ENCODE results near the gene NSD2.
"Not testable (repeated sequence)": the region's sequence is repeated elsewhere in the genome, so short reads cannot be mapped to it uniquely, and the experiment has no call there.

Gene NSD2

DNA sequence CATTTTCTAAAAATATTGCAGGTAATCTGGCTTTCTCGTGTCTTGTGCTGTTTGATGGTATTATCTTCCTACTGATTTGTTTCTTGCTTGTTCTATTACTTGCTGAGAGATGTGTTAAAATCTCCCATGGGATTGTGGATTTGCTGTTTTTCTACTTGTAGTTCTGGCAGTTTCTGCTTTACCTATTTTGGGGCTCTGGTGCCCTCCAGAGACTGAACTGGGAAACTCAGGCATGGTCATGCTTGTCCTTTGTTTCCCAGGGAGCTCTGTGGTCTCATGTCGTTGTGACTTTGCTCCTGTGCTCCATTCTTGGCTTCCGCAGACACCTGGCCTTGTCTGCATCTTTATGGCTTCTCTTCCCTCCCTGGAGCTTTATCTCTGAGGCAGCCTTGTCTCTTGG is 39.5 kb downstream of the NSD2 start:
- TF ChIP-seq, protein P1, sequence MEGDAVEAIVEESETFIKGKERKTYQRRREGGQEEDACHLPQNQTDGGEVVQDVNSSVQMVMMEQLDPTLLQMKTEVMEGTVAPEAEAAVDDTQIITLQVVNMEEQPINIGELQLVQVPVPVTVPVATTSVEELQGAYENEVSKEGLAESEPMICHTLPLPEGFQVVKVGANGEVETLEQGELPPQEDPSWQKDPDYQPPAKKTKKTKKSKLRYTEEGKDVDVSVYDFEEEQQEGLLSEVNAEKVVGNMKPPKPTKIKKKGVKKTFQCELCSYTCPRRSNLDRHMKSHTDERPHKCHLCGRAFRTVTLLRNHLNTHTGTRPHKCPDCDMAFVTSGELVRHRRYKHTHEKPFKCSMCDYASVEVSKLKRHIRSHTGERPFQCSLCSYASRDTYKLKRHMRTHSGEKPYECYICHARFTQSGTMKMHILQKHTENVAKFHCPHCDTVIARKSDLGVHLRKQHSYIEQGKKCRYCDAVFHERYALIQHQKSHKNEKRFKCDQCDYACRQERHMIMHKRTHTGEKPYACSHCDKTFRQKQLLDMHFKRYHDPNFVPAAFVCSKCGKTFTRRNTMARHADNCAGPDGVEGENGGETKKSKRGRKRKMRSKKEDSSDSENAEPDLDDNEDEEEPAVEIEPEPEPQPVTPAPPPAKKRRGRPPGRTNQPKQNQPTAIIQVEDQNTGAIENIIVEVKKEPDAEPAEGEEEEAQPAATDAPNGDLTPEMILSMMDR (IDR thresholded peaks at IDR 0.05; ENCODE audit: insufficient read depth, low read length, missing control alignments) = peak; percentile 69
- DNase-seq (ENCODE audit: low read depth, low spot score) = peak; percentile 12
- ChIA-PET CTCF (interaction anchor here (0.7 to 6.5 kb wide), 31 partner anchors 9 to 217 kb away, joined by 3 to 134 read pairs (median 6); partner anchors contain the start of gene FGFR3), POLR2A (no interaction called here)
- no peak overlapping the region for H3K4me3 ChIP-seq (ENCODE audit: low read depth, low read length)

DNA sequence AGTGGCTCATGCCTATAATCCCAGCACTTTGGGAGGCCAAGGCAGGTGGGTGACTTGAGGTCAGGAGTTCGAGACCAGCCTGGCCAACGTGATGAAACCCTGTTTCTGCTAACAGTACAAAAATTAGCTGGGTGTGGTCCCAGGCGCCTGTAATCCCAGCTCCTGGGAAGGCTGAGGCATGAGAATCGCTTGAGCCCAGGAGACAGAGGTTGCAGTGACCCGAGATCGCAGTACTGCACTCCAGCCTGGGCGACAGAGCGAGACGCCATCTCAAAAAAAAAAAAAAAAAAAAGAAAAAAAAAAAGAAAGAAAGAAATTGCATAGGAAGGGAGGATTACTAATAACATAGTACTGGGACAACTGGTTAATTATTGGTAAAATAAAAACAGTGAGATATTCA is 40.1 kb downstream of the NSD2 start:
- H3K4me3 ChIP-seq (ENCODE audit: low read depth, low read length); POLR2A ChIA-PET; DNase-seq (ENCODE audit: low read depth, low spot score): not testable (repeated sequence)
- CTCF ChIA-PET = interaction anchor here (0.7 to 6.5 kb wide), 27 partner anchors 8 to 218 kb away, joined by 3 to 134 read pairs (median 6); partner anchors contain the start of gene FGFR3

DNA sequence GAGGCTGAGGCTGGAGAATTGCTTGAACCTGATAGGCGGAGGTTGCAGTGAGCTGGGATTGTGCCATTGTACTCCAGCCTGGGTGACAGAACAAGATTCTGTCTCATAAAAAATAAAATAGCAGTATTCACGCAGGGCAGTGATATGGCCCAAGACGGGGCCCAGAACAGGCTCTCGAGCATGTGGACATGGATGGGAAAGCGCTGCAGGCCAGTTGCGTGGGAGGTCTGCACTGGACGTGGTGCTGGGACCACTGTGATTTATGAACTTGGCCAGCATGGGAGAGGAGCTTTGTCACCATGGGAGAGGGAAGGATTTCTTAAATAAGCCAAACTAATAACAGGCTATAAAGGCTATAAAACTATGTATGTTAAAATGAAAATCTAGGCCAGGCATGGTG is 51.6 kb downstream of the NSD2 start:
- no peak for DNase-seq (ENCODE audit: low read depth, low spot score)
- ChIA-PET CTCF (interaction anchor here (0.9 to 2.9 kb wide), 7 partner anchors 9 to 23 kb away, joined by 3 to 11 read pairs (median 7); no protein-coding TSS in a partner anchor), POLR2A (no interaction called here)
- no peak overlapping the region for H3K4me3 ChIP-seq (ENCODE audit: low read depth, low read length)
- TF ChIP-seq, protein P1 (IDR thresholded peaks at IDR 0.05; ENCODE audit: insufficient read depth, low read length, missing control alignments) = no peak

DNA sequence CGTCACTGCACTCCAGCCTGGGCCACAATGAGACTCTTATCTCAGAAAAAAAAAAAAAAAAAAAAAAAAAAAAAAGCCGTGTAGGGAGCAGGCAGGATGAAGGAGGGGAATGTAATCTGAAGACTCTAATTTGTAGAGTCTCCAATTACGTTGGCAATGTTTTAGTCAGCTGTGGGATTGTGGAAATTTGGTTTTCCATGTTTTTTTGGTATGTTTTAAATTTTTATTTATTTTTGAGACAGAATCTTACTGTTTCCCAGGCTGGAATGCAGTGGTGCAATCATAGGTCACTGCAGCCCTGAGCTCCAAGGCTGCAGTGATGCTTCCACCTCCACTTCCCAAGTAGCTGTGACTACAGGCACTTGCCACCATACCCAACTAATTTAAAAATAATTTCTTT is 56.5 kb downstream of the NSD2 start:
- ChIA-PET CTCF (interaction anchor here (1.2 to 3.1 kb wide), 6 partner anchors 13 to 29 kb away, joined by 3 to 18 read pairs (median 4); no protein-coding TSS in a partner anchor), POLR2A (interaction anchor here (0.7 kb wide), 1 partner anchor 738 kb away, joined by 4 read pairs; no protein-coding TSS in a partner anchor)
- DNase-seq (ENCODE audit: low read depth, low spot score) = no peak
- TF ChIP-seq, protein P1 (IDR thresholded peaks at IDR 0.05; ENCODE audit: insufficient read depth, low read length, missing control alignments) = no peak
- no peak overlapping the region for H3K4me3 ChIP-seq (ENCODE audit: low read depth, low read length)

DNA sequence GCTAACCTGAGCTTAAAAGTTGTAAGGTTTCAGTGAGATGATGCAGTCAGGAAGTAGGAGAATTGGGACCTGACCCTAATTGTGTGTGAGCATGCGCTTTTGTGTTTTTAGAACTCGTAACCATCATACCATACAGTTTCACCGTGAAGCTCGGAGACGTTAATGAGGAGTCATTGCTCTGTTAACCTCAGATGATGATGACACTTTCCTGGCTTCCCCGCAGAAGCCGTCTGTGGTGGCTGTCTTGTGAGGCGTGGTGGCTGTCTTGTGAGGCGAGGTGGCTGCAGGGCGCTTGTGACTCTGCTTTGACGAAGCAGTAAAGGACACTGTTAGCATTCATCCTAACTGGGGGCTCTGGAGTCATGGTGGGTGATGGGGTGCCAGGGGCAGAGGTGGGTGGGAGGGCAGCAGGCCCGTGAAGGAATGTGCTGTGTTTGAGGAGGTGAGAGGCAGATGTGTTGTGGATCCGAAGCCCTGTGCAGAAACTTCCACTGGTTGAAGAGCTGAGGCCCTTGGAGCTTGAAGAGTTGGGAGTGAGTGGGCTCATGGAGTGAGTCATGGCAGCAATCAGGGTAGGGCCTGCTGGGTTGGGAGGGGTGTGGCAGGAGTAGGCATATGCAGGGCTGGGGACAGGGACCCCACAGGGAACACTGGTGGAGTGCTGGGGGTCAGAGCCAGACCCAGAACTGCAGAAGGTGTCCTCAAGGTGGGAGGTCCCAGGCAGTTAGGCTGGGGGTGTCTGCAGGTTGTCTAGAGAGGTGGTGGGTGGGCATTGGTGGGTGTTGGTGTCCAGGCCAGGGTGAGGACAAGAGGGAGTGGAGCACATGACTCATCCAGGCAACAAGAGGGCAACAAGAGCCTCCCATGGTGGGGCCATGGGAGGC is 57.4 kb downstream of the NSD2 start:
- no peak overlapping the region for H3K4me3 ChIP-seq (ENCODE audit: low read depth, low read length)
- POLR2A ChIA-PET = no interaction called here
- DNase-seq (ENCODE audit: low read depth, low spot score) = no peak
- CTCF ChIA-PET = interaction anchor here (0.7 to 3.1 kb wide), 7 partner anchors 12 to 29 kb away, joined by 3 to 18 read pairs (median 4); no protein-coding TSS in a partner anchor
- TF ChIP-seq, protein P1 (IDR thresholded peaks at IDR 0.05; ENCODE audit: insufficient read depth, low read length, missing control alignments) = no peak

DNA sequence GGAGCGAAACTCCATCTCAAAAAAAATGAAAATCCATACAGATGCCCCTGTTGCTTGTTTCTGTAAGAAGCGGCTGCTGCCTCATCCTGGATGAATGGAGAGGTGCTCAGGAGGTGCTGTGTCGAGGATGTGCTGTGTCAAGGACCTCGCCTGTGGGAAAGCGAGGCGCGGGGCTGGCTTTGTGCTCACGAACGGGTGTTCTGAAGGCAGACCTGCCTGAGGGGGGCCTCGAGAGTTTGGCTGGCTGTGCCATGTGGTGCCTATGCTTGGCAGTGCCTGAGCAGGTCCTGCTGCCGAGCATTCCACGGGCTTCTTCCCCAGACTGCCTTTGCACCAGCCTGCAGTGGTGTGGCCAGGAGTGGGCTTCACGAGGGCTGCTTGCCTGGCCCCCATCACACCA is 61.5 kb downstream of the NSD2 start:
- ChIA-PET CTCF (no interaction called here), POLR2A (no interaction called here)
- no peak overlapping the region for H3K4me3 ChIP-seq (ENCODE audit: low read depth, low read length)
- TF ChIP-seq, protein P1 (IDR thresholded peaks at IDR 0.05; ENCODE audit: insufficient read depth, low read length, missing control alignments) = no peak
- DNase-seq (ENCODE audit: low read depth, low spot score) = no peak
